Erythroblast (primary cell): ENCODE data around the gene CDH13.

Experiments
- GATA1 ChIP-seq: IDR thresholded peaks from 2 replicates; pipeline ENCODE4 v1.6.1; 2011; ENCODE audit warnings: low read depth, mild to moderate bottlenecking, control low read depth, low read length, moderate library complexity
- POLR2A ChIP-seq: IDR thresholded peaks from 2 replicates; pipeline ENCODE4 v1.6.1; 2011; ENCODE audit warnings: mild to moderate bottlenecking, low read length

GRCh38 chr16:83045790-83046189, 419.0 kb downstream of the CDH13 start:
- TF ChIP-seq POLR2A, result no peak
- no peak for TF ChIP-seq GATA1
